Measurements from ENCODE around the gene INPP5F.

DNA sequence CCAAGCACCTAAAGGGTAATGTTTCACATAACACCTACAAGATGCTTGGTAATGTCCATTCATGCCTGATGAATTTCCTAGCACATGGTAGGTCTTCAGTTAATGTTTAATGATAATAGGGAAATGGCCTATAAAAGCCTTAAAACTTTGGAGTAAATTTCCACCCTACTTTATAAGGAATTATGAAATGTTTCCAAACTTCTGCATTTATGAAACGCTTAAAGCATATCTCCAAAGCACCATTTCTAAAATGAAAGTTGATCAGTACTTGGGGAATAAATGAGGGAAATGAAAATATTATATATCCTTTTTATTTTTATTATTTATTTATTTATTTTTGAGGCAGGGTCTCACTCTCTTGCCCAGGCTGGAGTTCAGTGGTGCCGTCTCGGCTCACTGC is 51.8 kb downstream of the INPP5F start:
- TF ChIP-seq FOXK2 (IDR thresholded peaks at IDR 0.05) (no peak), SUZ12 (IDR thresholded peaks at IDR 0.05) (no peak), NFRKB (IDR thresholded peaks at IDR 0.05) (no peak), LEF1 (IDR thresholded peaks at IDR 0.05; ENCODE audit: borderline replicate concordance) (no peak), L3MBTL2 (conservative IDR thresholded peaks at IDR 0.05) (no peak), FOXM1 (IDR thresholded peaks at IDR 0.05; ENCODE audit: borderline replicate concordance) (no peak), ZNF384 (IDR thresholded peaks at IDR 0.05) (no peak), BHLHE40 (IDR thresholded peaks at IDR 0.05; ENCODE audit: borderline replicate concordance) (no peak), CTBP1 (IDR thresholded peaks at IDR 0.05; ENCODE audit: borderline replicate concordance) (no peak), FOXA1 (IDR thresholded peaks at IDR 0.05) (no peak), PKNOX1 (IDR thresholded peaks at IDR 0.05) (no peak), SP1 (IDR thresholded peaks at IDR 0.05) (no peak), ARNT (IDR thresholded peaks at IDR 0.05) (no peak)

Data from HEK293T (cell line).